Limb (tissue), 2 donors: ENCODE measurements around the gene SYN1.

Experiments
- DNase-seq, 2 donors: peaks; one replicate each; pipeline ENCODE4 v3.0.0-alpha.2; 2016; ENCODE audit errors: extremely low spot score in 2 of 2

Gene SYN1

DNA sequence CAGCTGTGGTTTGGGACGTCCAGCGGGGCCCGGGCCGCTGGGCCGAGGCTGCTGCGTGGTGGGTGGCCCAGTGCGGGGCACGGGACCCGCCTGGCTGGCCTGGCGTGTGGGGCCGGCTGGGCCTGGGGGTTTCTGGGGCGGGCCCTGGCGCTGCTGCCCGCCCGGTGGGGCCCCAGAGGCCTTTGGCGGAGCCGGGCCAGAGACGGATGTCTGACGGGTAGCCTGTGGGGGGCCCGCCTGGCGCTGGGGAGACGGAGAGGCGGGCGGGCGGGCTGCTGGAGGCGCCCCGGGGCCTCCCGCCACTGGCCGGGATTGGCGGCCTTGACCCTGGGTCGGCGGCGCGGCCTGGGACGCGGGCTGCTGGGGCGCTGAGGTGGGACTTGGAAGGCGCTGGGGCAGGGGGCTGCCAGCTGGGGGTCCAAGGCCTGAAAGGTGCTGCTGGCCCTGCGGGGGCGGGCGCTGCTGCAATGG lies 45.5 kb downstream of the SYN1 start:
- DNase-seq = no peak

DNA sequence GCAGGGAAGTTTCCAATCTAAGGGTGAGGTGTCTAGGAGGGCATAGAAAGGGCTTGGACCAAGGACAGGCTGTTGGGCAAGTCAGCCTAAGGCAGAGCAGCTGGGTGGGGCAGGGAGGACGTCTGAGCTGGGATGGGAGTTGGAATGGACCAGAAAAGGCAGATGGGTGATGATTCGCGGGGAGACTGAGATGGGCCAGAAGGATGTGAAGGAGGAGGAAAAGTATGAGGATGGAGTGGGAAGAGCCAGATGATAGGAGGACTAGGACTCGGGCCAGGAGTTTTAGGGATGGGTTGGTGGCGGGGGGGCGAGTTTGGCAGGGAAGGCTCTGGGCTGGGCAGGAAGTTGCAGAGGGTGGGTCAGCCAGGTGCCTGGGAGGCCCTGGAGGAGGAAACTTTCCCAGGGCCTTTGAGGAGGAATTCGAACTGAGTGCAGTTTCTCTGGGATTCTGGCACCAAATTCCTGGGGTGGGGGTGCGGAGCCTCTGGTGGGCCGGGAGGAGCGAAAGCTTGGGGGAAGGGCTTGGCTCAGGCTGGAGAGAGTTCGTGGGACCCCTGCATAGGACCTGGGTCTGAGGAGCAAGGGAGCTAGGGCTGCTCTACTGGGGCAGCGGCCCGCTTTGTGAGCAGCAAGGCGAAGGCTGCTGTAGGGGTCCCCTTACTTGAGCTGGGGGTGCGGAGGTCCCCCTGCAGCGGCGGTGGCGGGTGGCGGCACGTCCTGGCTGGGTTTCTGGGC lies 46.1 kb downstream of the SYN1 start:
- DNase-seq = peak; percentile 42 to 75

DNA sequence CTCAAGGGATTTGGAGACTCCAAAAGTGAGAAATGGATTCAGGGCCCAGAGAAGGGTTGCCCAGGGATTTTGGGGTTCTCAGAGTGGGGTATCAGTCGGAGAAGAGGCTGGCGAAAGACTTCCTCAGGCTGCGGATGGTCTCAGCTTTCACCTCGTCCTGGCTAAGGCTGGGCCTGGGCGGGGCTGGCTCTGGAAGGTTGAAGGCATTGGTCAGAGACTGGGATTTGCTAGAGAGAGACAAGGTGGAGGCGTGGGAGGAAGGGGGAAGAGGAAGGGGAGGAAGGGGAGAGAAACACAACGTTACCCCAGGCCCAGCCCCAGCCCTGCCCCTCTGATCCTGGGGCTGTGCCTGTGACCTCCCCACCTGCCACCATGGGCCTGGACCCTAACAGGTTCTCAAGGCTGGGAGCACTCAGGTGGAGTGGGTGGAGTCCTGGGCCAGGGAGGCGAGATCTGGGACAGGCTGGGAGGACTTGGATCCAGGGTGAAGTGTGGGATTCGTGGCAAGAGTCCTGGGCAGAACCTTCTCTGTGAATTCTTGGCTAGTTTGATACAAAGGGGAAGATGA lies 46.8 kb downstream of the SYN1 start:
- no peak for DNase-seq

DNA sequence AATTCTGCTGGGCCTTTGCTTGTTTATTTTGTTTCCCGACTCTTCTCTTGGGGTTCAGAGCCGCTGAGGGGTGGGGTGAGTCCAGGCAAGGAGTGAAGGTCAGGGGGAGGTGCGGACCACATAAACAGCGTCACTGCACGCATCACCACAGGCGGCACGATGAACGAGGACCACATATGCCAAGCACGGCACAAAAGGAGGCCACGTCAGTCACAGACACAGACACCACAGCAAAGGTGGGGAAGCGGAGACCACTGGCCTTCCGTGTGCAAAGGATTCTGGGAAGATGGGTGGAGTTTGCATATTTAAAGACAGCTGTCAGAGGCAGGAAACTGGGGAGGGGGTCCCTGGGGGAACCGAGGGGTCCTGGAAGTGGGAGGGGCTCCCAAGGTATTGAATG lies 47.8 kb downstream of the SYN1 start:
- no peak for DNase-seq

DNA sequence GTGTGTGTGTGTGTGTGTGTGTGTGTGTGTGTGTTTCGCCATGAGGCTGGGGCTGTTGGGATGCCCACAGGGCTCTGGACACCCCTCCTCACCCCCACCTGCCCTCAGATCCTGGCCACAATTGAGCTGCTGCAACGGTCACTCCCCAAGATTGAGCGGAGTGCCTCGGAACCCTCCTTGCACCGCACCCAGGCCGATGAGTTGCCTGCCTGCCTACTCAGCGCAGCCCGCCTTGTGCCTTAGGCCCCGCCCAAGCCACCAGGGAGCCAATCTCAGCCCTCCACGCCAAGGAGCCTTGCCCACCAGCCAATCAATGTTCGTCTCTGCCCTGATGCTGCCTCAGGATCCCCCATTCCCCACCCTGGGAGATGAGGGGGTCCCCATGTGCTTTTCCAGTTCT lies 48.4 kb downstream of the SYN1 start:
- no peak for DNase-seq

DNA sequence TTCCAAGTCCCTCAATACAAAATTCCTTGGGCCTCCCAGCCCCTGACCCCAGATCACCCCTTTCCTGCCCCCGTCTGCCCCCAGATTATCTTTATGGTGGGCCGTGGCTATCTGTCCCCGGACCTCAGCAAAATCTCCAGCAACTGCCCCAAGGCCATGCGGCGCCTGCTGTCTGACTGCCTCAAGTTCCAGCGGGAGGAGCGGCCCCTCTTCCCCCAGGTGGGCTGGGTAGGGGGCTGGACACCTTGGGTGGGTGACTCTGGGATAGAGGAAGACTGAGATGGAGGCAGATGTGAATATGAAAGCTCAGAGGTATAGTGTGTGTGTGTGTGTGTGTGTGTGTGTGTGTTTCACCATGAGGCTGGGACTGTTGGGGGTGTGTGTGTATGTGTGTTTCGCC lies 48.9 kb downstream of the SYN1 start:
- no peak for DNase-seq

DNA sequence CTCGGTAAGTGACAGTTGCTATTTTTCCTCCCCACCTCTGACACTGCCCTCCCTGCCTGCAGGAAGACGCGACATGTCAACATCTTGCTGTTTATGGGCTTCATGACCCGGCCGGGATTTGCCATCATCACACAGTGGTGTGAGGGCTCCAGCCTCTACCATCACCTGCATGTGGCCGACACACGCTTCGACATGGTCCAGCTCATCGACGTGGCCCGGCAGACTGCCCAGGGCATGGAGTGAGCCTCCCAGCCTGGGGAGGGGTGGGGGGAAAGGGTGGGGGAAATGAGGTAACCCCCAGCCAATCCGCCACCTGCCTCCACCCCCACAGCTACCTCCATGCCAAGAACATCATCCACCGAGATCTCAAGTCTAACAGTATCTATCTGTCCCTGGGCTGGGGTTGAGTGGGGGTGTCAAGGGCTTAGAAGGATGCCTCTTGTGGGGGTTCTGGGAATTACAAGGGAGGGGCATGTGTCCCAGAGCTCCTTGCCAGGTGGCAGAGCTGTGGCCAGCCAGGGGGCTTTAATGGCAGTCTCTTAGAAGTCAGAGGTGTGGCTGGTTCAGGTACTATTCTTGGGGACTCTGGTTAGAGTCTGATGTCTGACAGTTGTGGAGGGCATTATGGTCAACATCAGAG lies 50.9 kb downstream of the SYN1 start:
- no peak for DNase-seq

DNA sequence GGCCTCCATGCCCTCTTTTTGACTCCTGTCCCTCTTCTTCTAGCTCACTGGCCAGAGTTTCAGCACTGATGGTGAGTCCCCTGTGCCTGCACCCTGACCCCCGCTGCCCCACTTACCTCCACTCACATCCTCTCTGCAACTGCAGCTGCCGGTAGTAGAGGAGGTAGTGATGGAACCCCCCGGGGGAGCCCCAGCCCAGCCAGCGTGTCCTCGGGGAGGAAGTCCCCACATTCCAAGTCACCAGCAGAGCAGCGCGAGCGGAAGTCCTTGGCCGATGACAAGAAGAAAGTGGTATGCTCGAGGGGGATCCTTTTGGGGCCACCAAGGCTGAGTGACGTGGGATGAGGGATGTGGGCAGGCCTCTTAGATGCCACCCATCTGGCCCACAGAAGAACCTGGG lies 52.8 kb downstream of the SYN1 start:
- no peak for DNase-seq

DNA sequence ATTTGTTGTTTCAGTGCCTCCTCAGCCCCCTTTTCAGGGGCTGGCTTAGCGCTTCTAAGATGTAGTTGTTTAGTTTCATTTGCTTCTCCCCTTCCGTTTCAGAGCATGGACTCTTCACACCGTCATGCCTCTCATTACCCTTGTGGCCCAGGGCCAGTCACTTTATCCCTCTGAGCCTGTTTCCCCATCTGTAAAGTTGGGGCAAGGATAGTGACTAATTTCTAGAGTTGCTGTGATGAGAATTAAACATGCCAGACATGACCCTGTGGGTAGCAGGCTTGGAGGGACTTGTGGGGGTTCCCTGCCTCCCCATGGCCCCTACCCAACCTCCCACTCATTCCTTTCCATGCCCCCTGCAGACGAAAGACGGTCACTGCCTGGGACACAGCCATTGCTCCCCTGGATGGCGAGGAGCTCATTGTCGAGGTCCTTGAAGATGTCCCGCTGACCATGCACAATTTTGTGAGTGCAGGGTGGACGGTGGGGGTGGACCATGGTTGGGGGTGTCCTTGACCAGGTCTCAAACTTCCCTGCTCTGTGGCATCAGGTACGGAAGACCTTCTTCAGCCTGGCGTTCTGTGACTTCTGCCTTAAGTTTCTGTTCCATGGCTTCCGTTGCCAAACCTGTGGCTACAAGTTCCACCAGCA lies 55.1 kb downstream of the SYN1 start:
- DNase-seq = no peak

DNA sequence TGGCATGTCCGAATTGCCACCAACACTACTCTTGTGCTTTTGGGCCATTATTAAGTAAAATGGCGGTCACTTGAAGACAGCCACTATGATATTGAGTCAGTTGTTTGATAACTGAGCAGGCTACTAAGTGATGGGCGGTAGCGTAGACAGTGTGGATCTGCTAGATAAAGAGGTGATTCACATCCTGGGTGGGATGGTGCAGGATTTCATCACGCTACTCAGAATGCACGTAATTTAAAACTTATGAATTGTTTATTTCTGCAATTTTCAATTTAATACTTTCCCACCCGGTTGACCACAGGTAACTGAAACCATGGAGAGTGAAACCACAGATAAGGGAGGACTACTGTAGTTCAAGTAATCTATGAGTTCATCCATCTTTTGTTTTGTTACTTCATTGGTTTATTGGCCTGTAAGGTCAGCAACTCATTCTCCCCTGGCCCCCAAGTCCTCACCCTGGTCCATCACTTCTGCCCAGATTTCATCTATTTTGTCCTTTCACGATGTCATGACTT lies 55.8 kb downstream of the SYN1 start:
- DNase-seq = no peak

DNA sequence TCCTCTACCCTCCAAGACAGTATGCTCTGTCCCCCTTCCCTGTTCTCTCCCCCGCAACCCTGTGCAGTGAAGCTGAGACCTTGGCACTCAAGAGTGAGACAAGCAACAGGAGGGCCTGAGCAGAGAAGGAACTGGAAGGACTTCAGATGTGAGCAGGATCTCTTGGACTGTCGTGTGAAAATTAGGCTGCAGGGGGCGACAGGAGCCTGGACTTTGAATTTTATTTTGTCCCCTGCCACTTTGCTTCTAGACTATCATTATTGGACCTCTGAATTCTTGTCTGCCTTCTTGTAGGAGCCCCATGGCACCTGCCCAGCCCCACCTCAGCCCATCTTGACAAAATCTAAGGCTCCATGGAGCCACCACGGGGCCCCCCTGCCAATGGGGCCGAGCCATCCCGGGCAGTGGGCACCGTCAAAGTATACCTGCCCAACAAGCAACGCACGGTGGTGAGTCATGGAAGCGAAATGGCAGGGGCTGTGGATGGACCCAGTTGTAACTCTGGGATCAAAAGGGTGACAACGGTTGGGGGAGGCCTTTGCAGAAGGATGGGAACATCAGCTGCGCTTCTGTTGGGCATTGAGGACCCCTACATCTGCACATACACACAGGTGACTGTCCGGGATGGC lies 56.9 kb downstream of the SYN1 start:
- no peak for DNase-seq

DNA sequence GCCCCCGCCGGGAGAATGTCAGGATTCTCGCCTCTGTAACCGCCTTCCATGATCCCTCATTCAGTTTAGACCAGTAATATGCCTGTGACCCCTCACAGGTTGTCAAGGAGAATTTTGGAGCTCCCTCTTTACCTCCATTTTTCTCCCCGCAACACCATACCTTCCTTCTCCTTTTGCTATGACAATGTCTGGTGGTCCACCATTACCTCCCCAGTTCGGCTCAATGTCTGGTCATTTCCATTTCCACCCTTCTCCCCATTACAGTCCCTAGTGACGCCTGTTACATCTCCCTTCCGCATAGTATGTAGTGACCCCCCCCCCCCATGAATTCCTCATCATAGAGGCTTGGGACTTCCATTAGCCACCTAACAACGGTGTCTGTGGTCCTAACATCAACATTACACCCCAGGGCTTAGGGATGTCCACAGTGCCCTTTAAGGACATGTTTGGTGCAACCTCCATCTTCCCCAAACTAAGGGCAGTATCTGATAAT lies 58.0 kb downstream of the SYN1 start:
- DNase-seq = no peak

DNA sequence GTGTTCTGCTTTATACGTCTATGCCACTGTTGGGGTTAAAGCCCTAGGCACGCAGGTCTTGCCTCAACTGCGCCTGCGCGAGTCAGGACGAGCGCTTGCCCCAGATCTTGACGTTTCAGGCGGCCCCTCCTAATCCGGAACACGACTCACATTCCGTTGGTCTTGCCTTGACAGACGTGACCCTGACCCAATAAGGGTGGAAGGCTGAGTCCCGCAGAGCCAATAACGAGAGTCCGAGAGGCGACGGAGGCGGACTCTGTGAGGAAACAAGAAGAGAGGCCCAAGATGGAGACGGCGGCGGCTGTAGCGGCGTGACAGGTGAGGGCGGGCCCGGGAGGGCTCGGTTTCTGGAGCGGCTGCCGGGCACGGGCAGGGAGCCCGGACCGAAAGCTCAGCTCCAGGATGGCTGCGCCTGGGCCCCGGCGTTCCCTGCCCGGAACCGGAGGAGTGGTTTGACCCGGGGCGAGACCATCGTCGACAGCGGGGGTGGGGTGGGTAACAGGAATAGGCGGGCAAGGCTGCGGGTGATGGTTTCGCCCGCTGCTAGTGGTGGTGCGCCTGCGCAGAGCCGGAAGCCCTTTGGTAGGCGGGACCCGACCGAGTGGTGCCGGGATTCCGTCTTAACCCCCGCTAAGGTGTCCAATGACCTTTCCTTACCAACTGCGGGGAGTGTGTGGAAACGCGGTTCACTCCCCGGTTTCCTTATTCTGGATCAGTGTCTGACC lies 58.6 kb downstream of the SYN1 start, which contains the start of gene ARAF:
Gene ARAF, plus strand, starts transcription at position 272 of the 725 bp plus-strand sequence. CDS start 1,763 bp downstream, outside the sequence.
- DNase-seq = peak; percentile 92 to 95

DNA sequence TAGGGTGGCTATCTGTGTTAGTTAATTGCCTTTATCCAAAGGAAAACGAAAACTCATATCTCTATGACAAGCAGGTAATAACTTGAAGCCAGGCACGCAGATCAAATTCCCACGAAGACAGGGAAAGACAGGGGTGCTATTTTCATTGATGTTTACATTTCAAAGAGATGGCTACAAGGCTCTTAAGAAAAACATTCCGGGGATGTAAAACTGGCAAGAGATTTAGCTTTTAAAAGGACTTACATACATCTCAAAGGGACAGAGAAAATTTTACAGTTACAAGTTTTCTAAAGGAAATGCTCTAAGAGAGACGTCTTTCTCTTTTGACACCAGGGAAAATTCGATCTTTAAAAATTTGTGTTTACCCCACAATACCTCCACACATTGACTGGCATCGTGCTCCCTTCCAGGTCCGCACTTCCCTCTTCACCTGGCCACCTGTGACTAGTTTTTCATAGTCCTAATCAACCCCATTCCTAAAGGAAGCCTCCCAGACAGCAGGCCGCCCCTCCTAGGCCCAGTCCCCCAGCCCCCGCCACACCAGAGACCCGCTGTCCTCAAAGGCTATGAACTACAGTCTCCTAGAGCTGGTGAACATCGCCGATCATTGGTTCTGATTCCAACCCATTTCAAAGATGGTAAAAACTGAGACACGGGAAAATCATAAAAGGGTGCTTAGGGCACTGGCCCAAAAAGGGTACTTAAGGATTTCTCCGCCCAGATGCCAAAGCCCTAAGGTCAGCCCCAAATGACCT lies 59.3 kb downstream of the SYN1 start:
- no peak for DNase-seq

DNA sequence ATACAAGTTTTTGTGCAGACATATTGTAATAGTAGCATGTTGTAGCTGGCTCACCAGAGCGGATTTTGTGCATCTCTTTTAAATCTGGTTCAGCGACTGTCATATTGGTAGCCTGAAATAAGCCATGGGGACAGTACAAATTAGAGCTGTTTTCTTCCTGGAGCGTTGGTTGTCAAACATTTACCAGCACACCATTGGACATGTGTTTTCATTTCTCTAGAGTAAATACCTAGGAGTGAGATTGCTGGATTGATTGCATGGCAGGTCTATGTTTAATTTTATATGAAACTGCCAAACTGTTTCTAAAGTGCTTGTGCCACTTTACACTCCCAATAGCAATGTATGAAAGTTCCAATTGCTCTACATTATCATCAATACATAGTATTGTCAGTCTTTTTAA lies 61.2 kb downstream of the SYN1 start:
- no peak for DNase-seq

DNA sequence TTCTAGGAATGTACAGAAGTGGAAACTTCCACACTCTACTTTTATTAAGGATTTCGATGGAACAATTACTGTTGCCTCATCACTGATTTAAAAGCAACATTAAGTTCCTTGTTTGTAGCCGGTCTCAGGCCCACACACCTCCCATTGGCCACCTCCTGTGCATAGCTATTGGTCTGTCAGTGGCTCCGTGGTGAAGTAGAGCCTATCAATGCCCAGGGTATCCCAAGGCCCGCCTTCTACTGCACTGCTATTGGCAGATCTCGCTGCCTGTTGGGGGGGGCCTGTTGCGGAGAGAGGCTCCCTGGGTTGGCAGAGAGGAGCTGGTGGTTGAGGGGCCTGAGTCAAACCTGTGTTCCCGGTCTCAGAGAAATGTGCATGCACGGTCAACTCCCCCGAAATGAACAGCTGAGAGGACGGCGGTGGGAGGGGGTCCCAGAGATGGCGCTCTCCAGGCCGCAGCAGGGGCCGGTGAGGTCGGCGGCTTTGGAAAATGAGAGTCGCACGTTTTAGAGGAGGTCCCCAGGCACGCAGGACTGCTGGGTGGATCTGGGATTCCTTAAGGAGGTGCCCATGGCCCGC lies 63.5 kb downstream of the SYN1 start:
- peak; percentile 88 to 93 for DNase-seq

DNA sequence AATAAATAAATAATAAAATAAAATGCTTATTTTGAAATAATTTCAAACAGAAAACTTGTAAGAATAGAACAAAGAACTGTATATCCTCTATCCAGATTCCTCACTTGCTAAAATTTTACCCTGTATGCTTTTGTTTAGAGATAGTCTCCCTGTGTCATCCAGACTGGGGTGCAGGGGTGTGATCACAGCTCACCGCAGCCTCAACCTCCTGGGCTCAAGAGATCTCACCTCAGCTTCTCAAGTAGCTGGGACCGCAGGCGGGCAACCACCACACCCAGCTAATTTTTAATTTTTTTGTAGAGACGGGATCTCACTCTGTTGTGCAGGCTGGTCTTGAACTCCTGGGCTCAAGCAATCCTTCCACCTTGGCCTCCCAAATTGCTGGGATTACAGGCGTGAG lies 76.2 kb downstream of the SYN1 start:
- no peak for DNase-seq

DNA sequence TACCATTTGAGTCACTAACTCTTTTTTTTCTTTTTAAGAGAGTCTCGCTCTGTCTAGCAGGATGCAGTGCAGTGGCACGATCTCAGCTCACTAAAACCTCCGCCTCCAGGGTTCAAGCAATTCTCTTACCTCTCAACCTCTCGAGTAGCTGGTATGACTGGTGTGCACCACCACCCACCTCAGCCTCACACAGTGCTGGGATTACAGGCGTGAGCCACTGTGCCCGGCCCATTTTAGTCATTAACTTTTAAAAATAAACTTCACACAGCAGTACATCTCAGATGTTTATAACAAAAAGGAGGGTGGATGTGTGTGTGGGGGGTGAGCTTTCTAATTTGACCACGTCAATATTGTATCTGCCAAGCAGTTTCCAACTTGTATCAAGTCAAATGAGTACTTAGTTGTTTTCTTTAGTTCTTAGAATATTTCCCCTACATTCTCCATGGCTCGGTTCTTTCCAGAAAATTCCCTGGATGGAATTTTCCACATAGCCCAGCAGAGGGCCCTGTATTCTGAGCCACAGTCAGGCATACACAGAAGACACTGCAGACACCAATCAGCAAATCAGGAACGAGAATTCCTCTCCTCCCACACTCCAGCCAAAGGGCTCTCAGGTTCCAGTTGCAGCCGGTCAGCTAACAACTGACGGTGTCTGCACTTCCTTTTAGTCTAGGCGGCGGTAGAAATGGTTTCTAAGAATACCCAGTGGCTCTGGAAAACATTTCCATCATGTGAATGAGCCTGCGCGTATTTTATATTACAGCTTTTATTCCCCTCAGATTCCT lies 78.7 kb downstream of the SYN1 start:
- peak; percentile 71 to 90 for DNase-seq

DNA sequence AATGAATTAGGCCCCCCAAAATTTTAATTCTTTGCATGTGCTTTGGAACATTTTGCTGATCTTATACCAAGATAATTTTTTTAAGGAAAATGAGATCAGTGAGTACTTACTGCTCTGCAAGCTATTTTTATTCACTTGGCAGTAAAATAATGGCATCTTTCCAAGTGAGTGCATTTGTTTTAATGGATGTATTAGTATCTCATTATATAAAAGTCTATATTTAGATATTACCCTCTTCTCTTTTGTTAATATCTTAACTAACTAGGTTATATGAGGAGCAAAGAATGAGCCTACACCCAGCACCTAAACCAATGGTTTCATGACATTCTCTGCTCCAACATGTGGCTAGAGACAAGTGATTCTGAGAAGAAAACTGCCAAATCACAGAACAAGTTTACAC lies 79.8 kb downstream of the SYN1 start:
- DNase-seq = no peak
